Stomach (tissue), 9 donors: ENCODE data around the gene ZNF423. TPM values are rescaled to one million over a fixed set of nuclear protein-coding genes. Genes with fewer than 3 reads are reported as not detected.

Experiments
- DNase-seq, 2 donors: peaks; one replicate each; pipeline versions ENCODE4 v3.0.0 to v3.0.0-alpha.2; 2013 to 2019
- H3K27ac ChIP-seq, 5 donors: fragments of 200-600 bp in 4 of 5; sonication (generic) in 4 of 5; one replicate each; pipeline ENCODE4 v1.5.1; 2013 to 2019; ENCODE audit warnings: mild to moderate bottlenecking in 1 of 5, moderate library complexity in 1 of 5
- H3K27me3 ChIP-seq, 3 donors: fragments of 200-600 bp; sonication (generic); one replicate each; pipeline ENCODE4 v1.5.1; 2017 to 2019; ENCODE audit warnings: mixed run types in 1 of 3
- H3K36me3 ChIP-seq, 4 donors: fragments of 200-600 bp; sonication (generic); 1 replicate in 3 of 4; 2 replicates in 1 of 4; pipeline ENCODE4 v1.5.1; 2016 to 2019
- H3K4me1 ChIP-seq, 4 donors: fragments of 200-600 bp; sonication (generic); one replicate each; pipeline ENCODE4 v1.5.1; 2016 to 2019
- H3K4me3 ChIP-seq, 4 donors: fragments of 200-600 bp; sonication (generic) in 3 of 4; one replicate each; pipeline ENCODE4 v1.5.1; 2016 to 2019; ENCODE audit warnings: mild to moderate bottlenecking in 1 of 4
- H3K9me3 ChIP-seq, 4 donors: fragments of 200-600 bp; sonication (generic); one replicate each; pipeline ENCODE4 v1.5.1; 2016 to 2019
- EP300 ChIP-seq: sonication (generic); formaldehyde crosslinking; IDR thresholded peaks from one replicate; pipeline ENCODE4 v1.6.1; 2017; ENCODE audit warnings: antibody characterized with exemption
- POLR2A ChIP-seq, 4 donors: fragments of 450-650 bp; IDR thresholded peaks; one replicate each; pipeline ENCODE4 v1.6.1; 2016; ENCODE audit warnings: antibody characterized with exemption in 4 of 4, control low read depth in 2 of 4, mild to moderate bottlenecking in 1 of 4, moderate library complexity in 1 of 4
- POLR2AphosphoS5 ChIP-seq, 3 donors: sonication (generic); formaldehyde crosslinking; IDR thresholded peaks; one replicate each; pipeline ENCODE4 v1.6.1; 2016; ENCODE audit warnings: antibody characterized with exemption in 3 of 3
- WGBS, 5 donors: extraction: QIAGEN DNeasy Blood & Tissue Kit in 3 of 5; methylation state at CpG; one replicate each; pipeline versions ENCODE4 v1.1.5 to v1.1.7; 2013 to 2018; 5-methylcytosine and 5-hydroxymethylcytosine counted together
- intact Hi-C: fragments of 100-400 bp; cut with DNase I; formaldehyde crosslinking; loops from one replicate; pipeline ENCODE4 v1.15.1; 2023; ENCODE audit warnings: low total_unique reads
- polyA plus RNA-seq, 3 donors: library from polyadenylated mRNA; stranded (reverse); fragments of 200-250 nt; gene quantifications; one replicate each; pipeline ENCODE4 v1.2.3, GENCODE V29; 2013
- total RNA-seq, 5 donors: library from RNA; depleted of rRNA; stranded (reverse); fragments of >200 nt; gene quantifications; one replicate each; pipeline versions ENCODE4 v1.1.0 to v1.2.3, GENCODE V29; 2014 to 2016
- TF ChIP-seq, protein P1 (sequence below), 7 experiments: fragments of 450-650 bp in 4 of 7; fragments of 200-600 bp in 3 of 7; sonication (generic) in 3 of 7; IDR thresholded peaks; one replicate each; pipeline ENCODE4 v1.5.1; 2016 to 2019; ENCODE audit warnings: antibody characterized with exemption in 7 of 7, control low read depth in 2 of 7, mild to moderate bottlenecking in 1 of 7
- donor health status: healthy with polysubstance abuse.
- donor health status: Bipolar disorder and iron deficiency.
- donor health status: healthy.

ZNF423 gene
- total and polyA plus RNA-seq, 8 donors: 0.29 to 3.5 (median 1.0) TPM

DNA sequence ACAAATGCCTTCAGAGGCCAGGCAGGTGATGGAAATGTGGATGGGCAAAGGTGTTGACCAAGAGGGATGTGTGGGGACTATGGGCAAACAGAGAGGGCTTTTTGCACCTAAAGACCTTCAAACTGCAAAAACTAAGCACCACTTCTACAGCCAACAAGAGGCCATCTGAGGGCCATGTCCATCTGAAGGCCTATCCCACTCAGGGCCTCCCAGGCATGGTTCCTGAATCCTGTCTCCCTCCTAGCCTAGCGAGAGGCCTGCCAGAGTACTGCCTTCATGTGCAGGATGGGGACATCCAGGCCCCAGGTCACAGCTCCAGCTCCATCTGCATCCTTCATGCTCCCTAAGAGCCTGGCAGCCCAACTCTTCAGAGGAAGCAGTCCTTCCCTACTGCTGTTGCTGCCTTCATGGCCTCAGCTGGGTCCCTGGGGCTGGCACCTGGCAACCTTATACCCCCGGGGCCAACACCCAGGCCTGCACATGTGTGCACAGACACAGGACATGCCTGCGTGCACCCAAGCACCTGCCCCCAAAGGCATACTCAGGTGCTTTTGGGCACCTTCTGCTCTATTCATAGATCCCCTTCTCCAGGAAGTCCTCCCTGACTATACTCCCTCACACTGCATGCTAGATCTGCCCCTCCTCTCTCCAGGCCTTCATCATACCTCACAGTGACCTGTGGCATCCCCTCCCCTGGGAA, 387.2 kb downstream of the ZNF423 start:
- H3K27ac ChIP-seq: no peak overlapping the region
- H3K9me3 ChIP-seq: no peaks in the 10 kb centered on the region
- peaks cover 0 to 8% (median 3%) of the 10 kb centered on the region in 4 donors for H3K4me1 ChIP-seq
- H3K27me3 ChIP-seq: peaks cover 3 to 20% (median 14%) of the 10 kb centered on the region in 3 donors
- no peak overlapping the region for H3K4me3 ChIP-seq
- WGBS, 5 donors: 79 to 96% (median 88%) methylated on average over 3 of the region's 3 CpGs
- intact Hi-C loops: no loop called here
- H3K36me3 ChIP-seq: no peaks in the 10 kb centered on the region
- no peak for TF ChIP-seq EP300
- TF ChIP-seq POLR2AphosphoS5 (IDR thresholded peaks at IDR 0.05): no peak
- TF ChIP-seq, protein P1, sequence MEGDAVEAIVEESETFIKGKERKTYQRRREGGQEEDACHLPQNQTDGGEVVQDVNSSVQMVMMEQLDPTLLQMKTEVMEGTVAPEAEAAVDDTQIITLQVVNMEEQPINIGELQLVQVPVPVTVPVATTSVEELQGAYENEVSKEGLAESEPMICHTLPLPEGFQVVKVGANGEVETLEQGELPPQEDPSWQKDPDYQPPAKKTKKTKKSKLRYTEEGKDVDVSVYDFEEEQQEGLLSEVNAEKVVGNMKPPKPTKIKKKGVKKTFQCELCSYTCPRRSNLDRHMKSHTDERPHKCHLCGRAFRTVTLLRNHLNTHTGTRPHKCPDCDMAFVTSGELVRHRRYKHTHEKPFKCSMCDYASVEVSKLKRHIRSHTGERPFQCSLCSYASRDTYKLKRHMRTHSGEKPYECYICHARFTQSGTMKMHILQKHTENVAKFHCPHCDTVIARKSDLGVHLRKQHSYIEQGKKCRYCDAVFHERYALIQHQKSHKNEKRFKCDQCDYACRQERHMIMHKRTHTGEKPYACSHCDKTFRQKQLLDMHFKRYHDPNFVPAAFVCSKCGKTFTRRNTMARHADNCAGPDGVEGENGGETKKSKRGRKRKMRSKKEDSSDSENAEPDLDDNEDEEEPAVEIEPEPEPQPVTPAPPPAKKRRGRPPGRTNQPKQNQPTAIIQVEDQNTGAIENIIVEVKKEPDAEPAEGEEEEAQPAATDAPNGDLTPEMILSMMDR (IDR thresholded peaks at IDR 0.05): no peak
- TF ChIP-seq POLR2A (IDR thresholded peaks at IDR 0.05): no peak
- peak in 1 of 2 donors; percentile 10 for DNase-seq

- Histone ChIP-seq H3K27ac (no peak overlapping the region), H3K9me3 (no peaks in the 10 kb centered on the region), H3K4me3 (no peak overlapping the region), H3K27me3 (peaks cover 3 to 30% (median 17%) of the 10 kb centered on the region in 3 donors), H3K4me1 (peaks cover 0 to 8% (median 3%) of the 10 kb centered on the region in 4 donors), H3K36me3 (no peaks in the 10 kb centered on the region)
- TF ChIP-seq POLR2A (IDR thresholded peaks at IDR 0.05): no peak
- no peak for TF ChIP-seq POLR2AphosphoS5 (IDR thresholded peaks at IDR 0.05)
- TF ChIP-seq, protein P1 (IDR thresholded peaks at IDR 0.05): no peak
- no peak for TF ChIP-seq EP300
- 80 to 90% (median 87%) methylated on average over 10 to 12 of the region's 12 CpGs for WGBS, 5 donors
- intact Hi-C loops: no loop called here
- DNase-seq: peak in 1 of 2 donors; percentile 24
Measured at GRCh38 chr16:49467540-49468372, 388.2 kb downstream of the ZNF423 start.

DNA sequence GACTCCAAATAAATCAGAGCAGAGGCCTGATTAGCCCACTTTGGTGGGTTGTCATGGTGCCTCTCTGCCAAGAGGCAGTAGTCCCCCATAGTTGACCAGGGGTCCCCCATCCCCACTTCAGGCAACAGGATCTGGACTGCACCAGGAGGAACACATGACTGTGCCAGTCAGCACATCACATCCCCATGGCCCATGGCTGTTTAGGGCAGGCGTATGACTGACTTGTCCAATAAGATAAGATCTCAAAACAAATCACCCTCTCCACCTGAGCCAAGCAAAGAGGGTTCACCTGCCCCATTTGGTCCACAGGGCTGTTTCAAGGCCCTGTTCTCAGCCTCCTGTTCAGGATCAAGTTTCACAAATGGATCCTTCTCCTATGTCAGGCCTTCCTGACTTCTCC, 389.0 kb downstream of the ZNF423 start:
- TF ChIP-seq POLR2A (IDR thresholded peaks at IDR 0.05): no peak
- TF ChIP-seq EP300: no peak
- TF ChIP-seq, protein P1 (IDR thresholded peaks at IDR 0.05): no peak
- no peak for TF ChIP-seq POLR2AphosphoS5 (IDR thresholded peaks at IDR 0.05)
- H3K4me3 ChIP-seq: no peak overlapping the region
- DNase-seq: peak in 1 of 2 donors; percentile 19
- H3K27ac ChIP-seq: no peak overlapping the region
- WGBS, 5 donors: 57 to 100% (median 80%) methylated on average over 1 of the region's 1 CpG
- no peaks in the 10 kb centered on the region for H3K9me3 ChIP-seq
- peaks cover 0 to 8% (median 3%) of the 10 kb centered on the region in 4 donors for H3K4me1 ChIP-seq
- intact Hi-C loops: no loop called here
- peaks cover 3 to 38% (median 19%) of the 10 kb centered on the region in 3 donors for H3K27me3 ChIP-seq
- H3K36me3 ChIP-seq: no peaks in the 10 kb centered on the region

- WGBS, 5 donors: 85 to 91% (median 89%) methylated on average over 4 of the region's 4 CpGs
- intact Hi-C loops: no loop called here
- DNase-seq: peak in 1 of 2 donors; percentile 5
- TF ChIP-seq, protein P1 (IDR thresholded peaks at IDR 0.05): no peak
- no peak for TF ChIP-seq POLR2AphosphoS5 (IDR thresholded peaks at IDR 0.05)
- TF ChIP-seq POLR2A (IDR thresholded peaks at IDR 0.05): no peak
- no peak for TF ChIP-seq EP300
- H3K4me1 ChIP-seq: peaks cover 0 to 8% (median 3%) of the 10 kb centered on the region in 4 donors
- H3K27ac ChIP-seq: no peak overlapping the region
- no peak overlapping the region for H3K4me3 ChIP-seq
- peaks cover 3 to 42% (median 19%) of the 10 kb centered on the region in 3 donors for H3K27me3 ChIP-seq
- H3K9me3 ChIP-seq: no peaks in the 10 kb centered on the region
- H3K36me3 ChIP-seq: no peaks in the 10 kb centered on the region
Measured at GRCh38 chr16:49466529-49466831, 389.4 kb downstream of the ZNF423 start.
